ENCODE measurements around the gene RIOK3.
"Not testable (repeated sequence)": the region's sequence is repeated elsewhere in the genome, so short reads cannot be mapped to it uniquely, and the experiment has no call there.

RIOK3 gene

GRCh38 chr18:23499291-23499781 lies 46.2 kb downstream of the RIOK3 start:
- no peak for DNase-seq

GRCh38 chr18:23501626-23502025 lies 48.5 kb downstream of the RIOK3 start:
- no peak for DNase-seq

DNA sequence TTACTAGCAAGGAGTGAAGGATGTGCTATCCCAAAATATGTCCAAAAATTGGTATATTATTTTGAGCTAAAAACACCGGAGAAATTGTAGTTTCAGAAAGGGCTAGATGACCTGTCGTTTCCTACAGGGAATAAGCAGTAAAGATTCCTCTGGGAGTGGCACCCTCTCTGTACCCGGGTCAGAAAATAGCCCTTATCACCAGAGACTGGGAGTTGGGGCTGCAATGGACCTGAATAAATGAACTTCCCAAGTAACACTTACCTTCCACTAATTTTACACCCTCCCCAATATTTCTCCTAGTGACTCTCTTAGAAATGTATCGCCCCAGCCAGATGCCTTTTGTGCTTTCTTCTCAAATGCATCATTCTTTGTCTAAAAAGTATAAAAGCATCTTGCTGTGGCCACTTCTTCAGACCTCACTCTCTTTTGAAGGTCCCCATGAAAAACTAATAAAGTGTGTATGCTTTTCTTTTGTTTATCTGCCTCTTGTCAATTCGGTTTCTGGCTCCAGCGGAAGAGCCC lies 49.5 kb downstream of the RIOK3 start:
- DNase-seq = no peak

DNA sequence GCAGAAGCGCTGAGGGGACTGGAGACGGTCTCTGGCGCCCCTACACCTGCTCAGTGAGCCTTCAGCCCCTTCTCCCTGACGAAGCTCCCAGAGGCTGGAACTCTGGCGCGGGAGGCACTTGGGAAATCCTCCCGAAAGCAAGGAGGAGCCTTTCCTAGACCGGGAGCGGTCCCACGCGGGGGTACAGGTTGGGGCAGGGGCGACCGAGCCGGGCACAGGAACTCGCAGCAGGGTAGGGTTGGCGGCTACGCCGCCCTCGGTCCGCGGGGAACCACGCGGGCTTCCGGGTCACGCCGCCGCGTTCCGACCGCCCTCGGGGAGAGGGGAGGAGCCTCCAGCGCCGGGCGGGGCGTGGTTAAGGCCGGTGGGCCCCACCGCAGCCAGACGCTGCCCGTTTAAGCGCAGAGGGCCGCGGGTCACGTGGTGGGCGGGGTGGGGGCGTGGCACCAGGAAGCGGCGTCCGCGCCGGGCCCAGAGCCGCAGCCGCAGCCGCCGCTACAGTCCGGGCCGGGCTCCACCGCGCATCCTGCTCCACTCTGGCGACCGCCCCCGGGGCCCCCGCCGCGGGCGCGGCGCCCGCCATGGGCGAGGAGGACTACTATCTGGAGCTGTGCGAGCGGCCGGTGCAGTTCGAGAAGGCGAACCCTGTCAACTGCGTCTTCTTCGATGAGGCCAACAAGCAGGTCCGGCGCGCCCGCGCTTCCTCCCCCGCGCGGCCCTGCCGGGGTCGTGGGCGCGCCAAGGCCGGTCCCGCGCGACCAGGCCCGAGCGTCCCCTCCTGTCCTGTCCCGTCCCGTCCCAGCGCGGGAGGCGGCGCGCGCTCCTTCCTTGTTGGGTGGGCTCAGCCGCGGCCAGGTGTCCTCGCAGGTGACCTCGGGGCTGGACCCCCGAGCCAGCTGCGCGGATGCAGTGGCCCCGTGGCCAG lies 50.2 kb downstream of the RIOK3 start, which contains the start of gene RMC1:
RMC1 (plus strand) TSS at position 474 of the 925 bp plus-strand sequence; CDS start at position 582, 108 bp downstream.
- peak; percentile 63 for DNase-seq

- no peak for DNase-seq
Measured at GRCh38 chr18:23503963-23504344, 50.9 kb downstream of the RIOK3 start.

DNA sequence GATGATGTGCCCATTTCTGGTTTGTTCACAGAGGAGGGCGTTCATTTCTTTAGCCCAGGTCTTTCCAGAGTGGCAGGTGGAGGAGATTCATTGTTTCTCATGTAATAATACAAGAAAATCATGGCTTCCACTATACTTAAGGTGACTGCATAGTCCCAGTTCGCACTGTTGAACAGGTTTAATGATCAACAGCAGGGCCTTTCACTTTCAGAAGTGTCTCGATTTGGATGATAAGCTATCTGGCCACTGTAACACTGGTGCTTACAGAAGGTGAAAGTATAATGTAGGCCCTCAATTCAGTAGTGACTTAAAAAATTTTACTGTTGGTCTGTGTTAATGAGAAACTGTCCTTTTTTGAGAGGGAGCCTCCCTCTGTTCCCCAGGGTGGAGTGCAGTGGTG lies 51.6 kb downstream of the RIOK3 start:
- no peak for DNase-seq

- no peak for DNase-seq
Measured at GRCh38 chr18:23506393-23506792, 53.3 kb downstream of the RIOK3 start.

DNA sequence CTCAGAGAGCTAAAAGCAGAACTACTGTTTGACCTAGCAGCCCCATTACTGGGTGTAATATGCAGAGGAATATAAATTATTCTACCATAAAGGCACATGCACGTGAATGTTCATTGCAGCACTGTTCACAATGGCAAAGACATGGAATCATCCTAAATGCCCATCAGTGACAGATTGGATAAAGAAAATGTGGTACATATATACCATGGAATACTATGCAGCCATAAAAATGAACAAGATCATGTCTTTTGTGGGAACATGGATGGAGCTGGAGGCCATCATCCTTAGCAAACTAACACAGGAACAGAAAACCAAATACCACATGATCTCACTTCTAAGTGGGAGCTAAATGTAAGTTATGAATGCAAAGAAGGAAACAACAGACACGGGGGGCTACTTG lies 57.8 kb downstream of the RIOK3 start:
- not testable (repeated sequence) for DNase-seq

DNA sequence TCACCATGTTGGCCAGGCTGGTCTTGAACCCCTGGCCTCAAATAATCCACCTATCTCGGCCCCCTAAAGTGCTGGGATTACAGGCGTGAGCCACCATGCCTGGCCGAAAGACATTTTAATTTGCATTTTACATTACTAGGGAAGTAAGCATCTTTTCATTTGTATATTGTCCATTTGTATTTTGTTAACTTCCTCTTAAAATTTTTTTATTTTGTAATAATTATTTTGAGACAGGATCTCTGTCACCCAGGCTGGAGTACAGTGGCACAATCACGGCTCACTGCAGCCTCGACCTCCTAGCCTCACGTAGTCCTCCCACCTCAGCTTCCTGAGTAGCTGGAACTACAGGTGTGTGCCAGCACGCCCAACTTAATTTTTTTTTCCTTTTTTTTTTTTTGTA lies 59.1 kb downstream of the RIOK3 start:
- not testable (repeated sequence) for DNase-seq

GRCh38 chr18:23512641-23513040 lies 59.6 kb downstream of the RIOK3 start:
- DNase-seq = no peak

- DNase-seq = peak; percentile 20
Measured at GRCh38 chr18:23515911-23516546, 62.9 kb downstream of the RIOK3 start.

- DNase-seq = no peak
Measured at GRCh38 chr18:23519734-23520133, 66.6 kb downstream of the RIOK3 start.

DNA sequence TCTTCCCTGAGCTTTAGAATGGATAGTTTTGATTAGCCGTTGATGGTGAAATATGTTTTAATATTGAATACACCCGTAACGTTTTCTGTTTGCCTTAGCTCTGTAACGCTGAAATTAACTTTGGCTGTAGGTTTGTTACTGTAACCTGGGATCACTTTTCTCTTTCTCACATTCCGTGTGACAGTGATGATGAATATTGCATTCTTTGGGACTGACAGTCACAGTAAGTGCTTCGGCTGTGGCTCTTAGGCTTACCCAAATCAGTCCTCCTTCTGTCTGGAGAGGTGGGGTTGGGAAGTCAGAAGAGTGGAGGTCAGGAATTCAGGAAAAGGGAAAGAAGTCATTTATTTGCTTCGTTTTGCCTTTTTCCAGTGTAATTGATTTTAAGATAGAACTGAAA lies 68.2 kb downstream of the RIOK3 start:
- DNase-seq = no peak

DNA sequence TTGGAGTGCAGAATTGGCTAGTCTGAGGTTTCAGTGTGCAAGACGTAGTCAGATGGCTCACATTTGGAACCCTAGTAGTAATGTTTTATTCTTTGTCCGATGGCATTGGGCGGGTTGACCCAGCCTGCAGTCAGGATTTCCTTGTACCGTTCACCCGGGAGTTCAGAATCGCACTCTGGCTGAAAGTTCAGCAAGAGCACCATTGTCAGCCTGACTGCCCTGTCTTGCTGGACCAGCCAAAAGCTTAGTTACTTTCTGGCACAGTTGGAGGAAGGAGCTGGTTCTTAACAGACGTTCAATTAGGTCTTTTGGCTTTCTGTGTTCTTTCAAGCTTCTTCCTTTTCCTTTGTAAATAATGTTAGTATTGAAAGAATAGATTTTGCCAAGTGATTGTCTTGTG lies 68.8 kb downstream of the RIOK3 start:
- no peak for DNase-seq

DNA sequence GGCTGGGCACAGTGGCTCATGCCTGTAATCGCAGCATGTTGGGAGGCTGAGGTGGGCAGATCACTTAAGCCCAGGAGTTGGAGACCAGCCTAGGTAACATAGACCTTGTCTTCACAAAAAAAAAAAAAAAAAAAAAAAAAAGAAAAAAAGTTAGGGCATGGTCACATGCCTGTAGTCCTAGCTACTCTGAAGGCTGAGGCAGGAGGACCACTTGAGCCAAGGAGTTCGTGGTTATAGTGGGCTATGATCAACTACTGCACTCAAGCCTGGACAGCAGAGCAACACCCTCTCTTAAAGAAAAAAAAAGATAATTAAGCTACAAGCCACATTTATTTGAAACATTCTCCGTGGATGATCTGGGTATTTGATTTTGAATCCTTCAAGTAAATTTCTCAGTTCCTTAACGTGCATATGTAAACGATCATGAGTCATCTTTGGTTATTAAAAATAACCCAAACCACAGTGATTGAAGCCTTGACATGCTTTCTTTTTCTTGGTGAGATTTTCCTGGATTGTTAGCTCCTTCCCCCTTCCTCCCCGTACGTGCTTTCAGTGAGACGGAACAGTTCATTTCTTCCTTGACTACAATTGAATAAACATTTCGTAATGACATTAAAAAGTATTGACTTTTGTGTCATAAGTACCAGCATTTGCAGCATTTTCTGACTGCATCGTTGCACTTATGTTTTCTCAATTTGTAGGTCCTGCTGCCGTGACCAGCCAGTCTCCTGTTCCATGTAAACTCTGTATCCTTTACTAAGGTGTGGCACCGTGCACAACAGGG lies 70.5 kb downstream of the RIOK3 start:
- no peak for DNase-seq

GRCh38 chr18:23524213-23524707 lies 71.2 kb downstream of the RIOK3 start:
- DNase-seq = no peak

- DNase-seq = no peak
Measured at GRCh38 chr18:23526501-23527063, 73.5 kb downstream of the RIOK3 start.

GRCh38 chr18:23528580-23529472 lies 75.7 kb downstream of the RIOK3 start:
- no peak for DNase-seq

GRCh38 chr18:23529604-23530003 lies 76.5 kb downstream of the RIOK3 start:
- no peak for DNase-seq

DNA sequence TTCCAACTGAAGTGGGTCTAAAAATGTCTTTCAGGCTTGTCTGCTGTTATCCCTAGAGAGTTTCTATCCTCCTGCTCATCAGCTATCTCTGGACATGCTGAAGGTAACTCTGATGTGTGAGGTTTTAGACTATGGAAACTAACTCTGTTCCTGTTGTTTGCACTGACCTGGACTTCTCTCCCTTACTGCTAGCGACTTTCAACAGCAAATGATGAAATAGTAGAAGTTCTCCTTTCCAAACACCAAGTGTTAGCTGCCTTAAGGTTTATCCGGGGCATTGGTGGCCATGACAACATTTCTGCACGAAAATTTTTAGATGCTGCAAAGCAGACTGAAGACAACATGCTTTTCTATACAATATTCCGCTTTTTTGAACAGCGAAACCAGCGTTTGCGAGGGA lies 77.1 kb downstream of the RIOK3 start:
- no peak for DNase-seq

DNA sequence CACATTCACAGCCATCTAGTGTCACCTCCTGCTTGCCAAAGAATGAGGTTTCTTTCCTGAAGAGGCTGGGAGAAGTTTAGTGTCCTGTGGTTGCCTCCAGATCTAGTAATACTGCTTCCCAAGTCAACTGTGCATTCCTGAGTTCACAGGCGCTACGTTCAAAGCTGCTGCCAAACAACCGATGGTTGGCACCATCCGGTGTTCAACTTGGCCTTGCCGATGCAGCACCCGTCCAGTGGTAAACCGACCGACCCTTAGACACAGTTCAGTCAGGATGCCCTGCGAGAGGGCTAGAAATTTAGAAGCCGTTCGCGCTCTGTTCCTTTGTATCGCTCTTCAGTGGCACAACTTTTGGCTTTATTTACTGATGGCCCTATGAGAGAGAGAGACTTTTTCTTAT lies 78.8 kb downstream of the RIOK3 start:
- no peak for DNase-seq

All from DMS 273 treated with DMSO at 0.1 percent for 48 hours (cell line).